ENCODE results near the gene C4BPA.

Gene C4BPA

DNA sequence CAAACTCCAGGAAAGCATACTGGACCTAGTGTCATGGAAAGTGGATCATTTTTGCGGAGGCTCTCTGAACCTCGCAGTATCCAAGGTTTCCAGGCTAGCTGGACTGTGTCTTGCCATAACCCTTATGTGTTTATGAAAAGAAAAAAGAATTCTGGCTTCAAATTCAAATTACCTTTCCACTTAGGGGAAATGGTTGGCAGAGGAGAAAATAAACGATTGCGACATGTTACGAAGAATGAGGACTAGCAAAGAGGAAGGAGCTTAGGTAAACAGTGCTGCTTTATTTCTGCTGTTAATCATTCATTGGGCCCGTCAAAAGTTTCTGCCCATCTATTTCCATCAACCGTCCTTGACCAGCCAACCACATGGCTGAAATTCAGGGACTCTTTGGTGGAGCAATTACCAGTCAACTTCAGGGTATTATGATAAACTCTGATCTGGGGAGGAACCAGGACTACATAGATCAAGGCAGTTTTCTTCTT, at the start of gene C4BPA:
Gene C4BPA, plus strand, starts transcription at position 342 of the 482 bp plus-strand sequence. CDS start 8,793 bp downstream, outside the sequence.
- no peak for DNase-seq

DNA sequence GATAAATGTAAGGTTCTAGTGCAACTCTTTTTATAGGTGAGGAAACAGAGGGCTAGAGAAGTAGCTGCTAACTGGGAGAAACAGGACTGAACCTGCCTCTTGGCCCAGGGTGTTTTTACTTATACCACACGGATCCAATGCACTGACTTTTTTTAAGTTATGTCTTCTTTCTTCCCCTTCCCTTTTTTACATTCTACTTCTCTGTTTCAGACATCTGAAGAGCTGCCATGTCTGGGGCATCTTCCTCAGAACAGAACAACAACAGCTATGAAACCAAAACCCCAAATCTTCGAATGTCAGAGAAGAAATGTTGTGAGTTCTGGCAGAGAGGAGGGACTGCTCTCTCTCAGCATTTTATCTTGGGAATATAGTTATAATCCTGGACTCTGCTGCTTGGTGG, 49.5 kb upstream of the C4BPA start:
- DNase-seq, result no peak

DNA sequence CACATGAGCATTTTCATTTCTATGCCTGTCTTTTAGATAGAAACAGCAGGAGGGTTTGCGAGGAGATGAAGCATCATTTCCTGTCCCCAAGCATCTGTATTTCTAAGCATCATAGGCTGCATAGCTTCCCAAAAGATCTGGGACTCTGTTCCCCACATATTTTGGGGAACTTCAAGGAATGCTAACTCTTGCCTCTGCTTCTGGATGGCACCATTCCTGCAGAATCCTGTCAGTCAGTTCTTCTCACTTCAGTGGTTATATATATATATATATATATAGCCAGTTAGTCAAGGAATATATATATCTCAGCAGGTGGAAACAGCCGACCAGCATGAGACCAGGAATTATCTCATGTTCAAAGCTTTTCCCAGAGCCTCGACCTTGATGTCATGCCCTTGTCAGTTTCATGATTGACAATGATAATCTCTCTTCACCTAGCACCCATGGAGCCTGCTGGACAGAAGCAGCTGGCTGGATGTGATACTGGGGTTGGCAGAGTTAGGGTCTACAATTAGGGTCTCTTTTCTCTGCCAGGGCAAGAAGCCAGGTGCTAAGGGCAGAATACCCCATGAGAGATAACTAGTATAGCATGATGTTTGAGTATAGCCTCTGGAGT, 48.5 kb upstream of the C4BPA start:
- no peak for DNase-seq

DNA sequence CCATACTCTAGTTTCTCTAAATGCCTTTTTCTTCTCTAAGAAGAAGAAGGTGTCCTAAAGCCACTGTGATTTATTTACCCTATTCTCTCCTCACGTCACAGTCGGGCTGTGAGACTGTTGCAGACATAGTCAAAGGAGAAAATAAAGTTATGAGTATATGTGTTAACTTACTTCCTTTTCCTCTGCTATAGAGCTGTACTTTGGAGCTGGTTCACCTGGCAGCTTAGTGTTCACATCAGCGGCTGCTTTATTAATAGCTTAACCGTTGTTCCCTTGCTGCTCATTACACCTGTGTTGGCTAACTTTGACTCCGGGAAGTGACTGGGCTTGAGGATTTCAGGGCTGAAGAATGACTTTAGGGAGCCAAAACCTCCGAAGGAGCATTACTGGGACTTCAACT, 47.4 kb upstream of the C4BPA start:
- no peak for DNase-seq

DNA sequence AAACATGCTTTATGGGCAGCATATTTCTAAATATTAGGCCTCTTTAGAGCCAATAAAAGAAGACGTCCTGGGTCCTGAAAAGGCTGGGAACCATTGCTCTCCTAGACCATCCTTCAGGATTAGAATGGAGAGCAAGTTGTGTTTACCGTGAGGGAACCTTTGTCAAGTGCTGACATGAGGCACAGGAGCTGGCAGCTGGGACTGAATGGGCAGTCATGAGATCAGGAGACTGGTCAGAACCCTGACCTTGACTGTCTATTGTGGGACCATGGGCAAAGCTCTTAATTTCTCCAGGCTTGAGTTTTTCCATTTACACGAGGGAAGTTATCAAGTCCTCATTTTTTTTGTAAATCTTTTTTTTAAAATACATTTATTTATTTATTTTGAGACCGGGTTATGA, 45.8 kb upstream of the C4BPA start:
- DNase-seq, result no peak

DNA sequence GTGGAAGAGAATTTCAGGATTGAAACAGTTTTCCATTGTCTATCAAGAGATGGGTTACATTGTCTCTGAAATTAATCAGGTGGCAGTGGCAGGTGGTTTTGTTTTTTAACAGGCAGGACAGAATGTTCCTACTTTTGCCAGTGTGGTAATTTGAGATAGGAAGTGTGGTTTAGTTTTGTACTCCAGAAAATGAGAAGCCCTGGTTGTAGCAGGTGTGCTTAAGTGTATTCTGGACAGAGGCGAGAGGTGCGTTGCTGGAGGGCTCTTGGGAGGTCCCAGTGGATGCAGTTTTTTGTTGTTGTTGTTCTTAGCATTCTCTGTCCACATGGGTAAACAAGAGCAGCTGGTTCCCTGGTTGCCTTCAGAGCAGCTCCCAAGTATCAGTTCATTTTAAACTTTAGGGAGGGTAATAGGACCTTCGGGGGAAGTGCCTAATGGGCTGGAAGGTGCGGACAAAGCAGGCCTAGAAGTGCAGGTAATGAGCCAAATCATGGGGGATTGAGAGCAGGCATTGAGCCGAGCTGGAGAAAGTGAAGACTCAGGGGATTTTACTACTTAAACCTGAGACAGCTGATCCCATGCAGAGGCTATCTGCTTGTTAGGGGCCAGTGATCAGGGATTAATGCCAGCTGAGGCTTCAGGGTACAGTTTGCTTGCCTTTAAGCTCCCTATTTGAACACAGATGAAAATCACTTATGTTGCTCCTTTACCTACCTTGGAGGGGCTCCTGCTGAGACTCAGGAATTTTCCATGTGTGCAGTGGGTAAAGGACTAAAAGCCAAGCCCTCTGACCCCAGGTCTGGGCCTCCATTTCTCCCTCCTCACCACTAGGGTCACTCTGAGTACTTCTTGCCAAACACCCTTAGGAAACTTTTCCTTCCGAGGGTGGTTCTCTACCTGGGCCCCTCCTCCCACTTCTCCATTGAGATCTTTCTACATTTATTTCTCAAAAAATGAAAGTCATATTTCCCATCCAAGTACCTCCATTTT, 44.9 kb upstream of the C4BPA start:
- no peak for DNase-seq

DNA sequence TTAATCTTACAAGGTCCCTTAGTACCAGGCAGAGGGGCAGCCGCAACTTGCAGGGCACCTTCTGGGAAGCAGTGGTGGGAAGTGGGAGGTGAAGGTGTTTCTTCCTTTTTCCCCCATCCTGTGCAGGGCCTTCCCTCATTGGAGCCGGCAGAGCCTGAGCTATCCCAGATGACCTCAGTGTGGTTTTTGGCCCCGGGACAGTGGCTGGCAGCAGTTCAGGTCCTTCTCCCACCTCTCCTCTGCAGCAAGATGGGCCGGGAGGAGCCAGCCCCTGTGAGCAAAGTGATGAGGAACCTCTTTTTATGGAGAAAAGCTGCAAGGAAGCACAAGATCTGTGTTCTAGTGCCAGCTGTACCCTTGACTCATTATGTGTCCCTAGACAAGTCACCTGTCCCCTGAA, 44.2 kb upstream of the C4BPA start:
- no peak for DNase-seq

DNA sequence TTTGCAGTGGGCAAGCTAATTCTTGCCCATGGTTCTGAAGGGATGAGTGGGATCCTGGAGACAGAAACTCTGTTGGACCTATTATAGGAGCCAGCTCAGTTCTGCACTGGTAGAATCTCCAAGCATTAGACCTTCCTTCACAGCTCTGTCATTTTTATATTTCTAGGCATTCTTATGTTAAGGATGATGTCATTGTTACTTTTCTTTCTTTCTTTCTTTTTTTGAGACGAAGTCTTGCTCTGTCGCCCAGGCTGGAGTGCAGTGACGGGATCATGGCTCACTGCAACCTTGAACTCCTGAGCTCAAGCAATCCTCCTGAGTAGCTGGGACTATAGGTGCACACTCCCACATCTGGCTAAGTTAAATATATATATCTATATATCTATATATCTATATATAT, 43.4 kb upstream of the C4BPA start:
- DNase-seq, result no peak

DNA sequence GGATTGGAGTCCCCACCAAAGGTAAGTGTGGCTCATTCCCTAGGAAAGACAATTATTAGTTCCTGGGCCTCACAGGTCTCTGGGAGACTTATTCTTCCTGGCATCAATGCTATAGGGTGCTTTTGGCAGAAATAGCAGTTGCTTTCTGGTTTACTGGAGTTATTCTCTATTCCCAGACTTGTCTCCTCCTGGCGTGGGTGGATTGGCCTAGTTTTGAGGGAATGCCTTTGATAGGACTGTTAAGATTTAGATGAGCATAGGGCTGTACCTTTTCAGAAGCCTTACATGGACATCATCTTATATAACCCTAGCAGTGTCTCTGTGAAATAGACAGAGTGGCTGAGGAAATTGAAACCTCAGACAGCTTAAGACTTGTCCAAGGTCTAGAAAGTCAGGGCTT, 42.0 kb upstream of the C4BPA start:
- no peak for DNase-seq

DNA sequence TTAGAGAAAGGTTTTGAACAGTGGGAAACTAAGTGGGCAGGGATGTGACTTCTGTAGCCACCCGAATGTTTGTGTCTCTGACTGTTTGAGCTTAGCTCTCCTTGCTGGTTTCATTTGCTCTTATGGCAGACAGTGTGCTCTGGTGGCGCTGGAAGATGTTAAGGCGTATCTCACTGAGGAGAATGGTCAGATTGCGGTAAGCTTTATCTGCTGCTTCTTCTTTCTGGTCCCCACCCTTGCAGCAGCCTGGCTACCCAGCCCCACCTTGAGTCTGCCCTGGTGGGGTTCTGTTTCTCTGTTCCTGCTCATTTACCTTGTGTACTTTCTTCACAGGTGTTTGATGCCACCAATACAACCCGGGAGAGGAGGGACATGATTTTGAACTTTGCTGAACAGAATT, 41.0 kb upstream of the C4BPA start:
- DNase-seq, result no peak

DNA sequence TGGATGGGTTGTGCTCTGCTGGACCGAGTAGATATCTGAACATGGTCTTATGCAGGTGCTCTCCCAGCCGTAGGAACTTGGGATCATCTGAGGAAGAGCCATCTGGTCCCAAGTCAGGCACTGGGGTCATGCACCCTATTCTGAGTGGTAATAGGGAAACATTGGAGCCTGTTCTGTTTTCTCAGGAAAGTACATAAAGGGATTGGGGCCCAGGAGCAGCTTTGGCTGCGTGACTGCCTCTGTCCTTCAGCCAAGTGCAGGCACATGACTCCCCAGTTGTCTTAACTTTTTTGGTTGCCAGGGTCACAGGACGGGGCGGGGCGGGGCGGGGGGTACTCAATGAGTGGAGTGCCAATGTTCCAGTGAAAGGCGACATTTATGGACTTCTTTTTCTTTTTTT, 39.5 kb upstream of the C4BPA start:
- DNase-seq, result no peak

DNA sequence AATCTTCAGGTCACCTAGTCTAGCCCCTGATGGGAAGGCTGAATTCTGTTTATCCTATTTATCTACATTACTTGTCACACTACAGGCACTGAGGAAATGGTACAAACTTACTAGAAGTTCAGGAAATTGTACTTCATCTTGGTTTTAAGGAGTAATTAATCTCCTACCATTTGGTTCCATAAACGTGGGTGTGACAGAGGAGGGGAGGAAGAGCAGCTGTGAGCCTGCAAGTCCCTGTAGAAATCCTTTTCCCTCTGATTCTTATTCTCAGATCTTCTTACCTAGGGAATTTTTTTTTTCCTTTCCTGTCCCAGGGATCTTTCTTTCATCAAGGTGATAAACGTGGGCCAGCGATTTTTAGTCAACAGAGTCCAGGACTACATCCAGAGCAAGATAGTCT, 36.8 kb upstream of the C4BPA start:
- no peak for DNase-seq

DNA sequence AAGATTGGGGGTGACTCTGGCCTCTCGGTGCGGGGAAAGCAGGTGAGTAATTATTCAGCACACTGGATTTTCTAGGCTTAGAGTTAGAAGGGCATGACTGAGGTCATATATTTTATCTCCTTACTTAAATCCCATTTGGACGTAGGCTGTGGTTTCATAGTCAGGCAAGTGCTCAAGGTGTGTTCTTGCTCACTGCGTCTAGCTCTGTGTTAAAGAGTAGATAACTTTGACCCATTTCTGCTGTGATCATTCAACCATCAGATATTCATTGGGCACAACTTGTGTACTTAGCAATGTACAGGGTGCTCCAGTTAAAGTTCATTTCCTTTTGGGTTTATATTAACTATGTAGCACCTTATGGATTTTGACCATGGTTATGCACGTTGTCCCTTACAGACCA, 36.4 kb upstream of the C4BPA start:
- DNase-seq, result no peak

DNA sequence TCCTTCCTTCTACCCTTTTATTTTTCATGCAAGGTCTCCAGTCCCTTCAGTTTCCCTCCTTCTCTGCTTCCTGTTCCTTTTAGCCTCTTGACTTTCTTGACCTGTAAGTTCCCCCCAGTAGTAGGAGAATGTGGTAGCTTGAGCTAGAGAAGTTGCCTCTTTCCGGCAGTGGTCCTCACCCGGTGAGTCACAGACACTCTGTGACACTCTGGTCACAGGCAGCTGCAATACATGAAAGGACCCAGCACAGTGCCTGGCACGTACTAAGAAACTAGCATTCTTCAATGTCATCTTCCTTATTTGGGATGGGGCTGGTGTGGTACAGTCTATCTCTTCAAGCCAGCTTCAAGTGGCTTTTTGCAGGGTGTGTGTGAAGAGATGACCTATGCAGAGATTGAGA, 35.0 kb upstream of the C4BPA start:
- no peak for DNase-seq

DNA sequence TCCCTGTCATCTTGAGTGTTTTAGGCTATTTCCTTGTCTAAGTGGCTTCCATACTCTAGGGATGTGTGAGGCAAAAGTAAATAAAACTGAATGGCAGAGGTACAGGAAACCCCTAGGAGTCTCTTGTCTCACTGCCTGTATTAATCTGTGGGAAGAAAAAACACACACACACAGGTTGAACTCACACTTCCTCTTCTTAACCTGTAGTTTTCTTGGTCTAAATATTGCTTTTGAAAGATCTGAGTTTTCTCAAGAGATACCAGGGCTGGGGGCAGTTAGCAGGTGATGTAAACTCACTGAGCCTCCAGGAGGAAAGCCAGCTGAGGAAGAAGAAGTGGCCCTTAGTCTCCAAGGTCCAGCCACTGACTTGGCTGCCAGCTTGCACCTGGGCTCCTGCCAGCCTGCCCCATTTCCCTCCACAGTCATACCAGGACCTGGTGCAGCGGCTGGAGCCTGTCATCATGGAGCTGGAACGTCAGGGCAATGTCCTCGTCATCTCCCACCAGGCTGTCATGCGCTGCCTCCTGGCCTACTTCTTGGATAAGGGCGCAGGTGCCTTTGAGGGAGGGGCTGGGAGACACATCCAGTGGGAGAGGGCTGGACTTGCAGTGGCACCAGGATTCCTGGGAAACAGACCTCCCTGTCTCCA, 34.1 kb upstream of the C4BPA start:
- no peak for DNase-seq

DNA sequence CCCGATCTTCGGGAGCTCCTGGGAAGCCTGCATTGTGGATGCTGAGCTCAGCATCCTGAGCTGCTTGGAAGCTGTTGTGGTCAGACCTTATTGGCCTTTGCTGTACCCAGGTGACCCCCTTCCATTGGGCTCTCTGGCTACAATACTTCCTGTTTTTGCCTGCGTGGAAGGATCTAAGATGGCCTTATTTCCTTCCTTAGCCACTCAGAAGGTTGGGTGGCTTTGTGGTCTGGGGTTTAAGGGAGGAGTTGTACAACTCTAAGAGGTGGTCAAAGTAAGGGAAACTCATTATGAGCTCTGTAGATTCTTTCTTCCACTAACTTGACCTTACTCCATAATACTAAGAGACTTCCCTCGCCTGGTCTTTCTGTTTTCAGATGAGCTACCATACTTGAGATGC, 33.2 kb upstream of the C4BPA start:
- no peak for DNase-seq

DNA sequence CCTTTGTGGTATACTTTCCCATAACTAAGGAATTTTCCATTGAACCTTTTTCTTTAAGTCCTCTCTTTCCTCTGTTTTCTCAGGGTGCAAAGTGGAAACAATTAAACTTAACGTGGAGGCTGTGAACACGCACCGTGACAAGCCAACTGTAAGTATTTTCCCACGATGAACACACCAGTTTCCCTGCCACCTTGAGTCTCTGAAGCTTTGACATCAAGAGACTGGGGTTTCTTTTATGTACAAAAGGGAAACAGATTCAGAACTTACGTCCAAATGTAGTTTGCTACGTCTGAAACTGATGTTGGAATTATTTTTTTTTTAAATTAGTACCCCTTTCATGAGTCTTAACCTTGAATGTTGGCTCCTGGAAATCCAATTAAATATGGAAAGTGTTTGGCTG, 32.6 kb upstream of the C4BPA start:
- DNase-seq, result no peak

DNA sequence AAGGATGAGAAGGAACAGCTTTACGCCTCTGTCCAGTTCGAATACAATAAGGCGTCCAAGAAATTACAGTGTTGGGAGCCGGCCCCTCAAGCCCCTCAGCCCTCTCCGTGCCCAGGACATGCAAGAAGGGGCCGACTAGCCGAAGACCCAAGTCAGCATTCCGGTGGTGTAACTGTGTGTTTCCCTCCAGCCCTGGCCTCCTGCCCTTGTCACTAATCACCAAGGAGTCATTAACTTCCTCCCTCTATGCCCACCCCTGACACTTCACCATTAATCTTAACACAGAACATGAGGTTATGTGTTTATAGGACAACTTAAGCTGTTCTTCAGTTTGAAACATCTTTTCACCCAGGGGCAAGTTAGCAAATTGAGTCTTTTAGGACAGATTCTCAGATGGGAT, 31.8 kb upstream of the C4BPA start:
- no peak for DNase-seq

DNA sequence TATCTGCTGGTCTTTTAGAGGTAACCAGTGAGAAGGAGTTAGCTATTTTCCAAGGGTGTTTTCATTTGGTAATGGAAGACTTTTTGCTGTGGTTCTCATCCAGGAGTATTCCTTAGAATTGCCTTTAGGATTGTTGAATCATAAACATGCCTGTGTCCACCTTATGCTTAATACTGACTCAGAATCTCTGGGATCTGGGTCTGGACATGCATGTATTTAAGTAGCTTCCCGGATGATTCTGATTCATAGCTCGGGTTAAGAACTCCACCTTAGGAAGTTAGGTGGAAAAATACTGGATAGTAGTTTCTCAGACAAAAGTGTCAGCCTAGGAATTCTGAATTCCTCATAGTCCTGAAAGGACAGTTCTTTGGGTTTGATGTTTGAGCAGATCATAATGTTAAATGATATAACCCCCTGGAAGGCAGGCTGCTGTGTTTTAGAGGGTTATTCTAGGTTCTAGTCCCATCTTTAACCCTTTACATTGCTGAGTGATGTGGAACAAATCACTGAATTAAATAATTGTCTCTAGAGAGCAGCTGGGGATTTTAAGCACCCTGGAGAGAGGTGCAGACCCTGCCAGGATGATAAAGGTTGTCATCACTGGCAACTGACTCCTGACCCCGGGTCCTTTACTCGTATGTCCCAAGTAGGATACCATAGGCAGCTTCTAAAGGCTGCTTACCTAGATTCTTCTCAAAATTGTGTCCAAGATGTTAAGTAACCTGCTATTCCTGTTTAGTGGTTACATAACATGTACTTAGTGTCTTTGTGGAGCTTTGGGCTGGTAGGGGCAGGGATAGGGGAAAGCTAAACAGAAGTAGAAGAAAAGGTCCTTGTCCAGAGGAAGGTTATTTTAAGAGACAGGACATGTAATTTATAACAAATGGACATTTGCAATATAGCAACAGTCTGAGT, 29.9 kb upstream of the C4BPA start:
- DNase-seq, result no peak

DNA sequence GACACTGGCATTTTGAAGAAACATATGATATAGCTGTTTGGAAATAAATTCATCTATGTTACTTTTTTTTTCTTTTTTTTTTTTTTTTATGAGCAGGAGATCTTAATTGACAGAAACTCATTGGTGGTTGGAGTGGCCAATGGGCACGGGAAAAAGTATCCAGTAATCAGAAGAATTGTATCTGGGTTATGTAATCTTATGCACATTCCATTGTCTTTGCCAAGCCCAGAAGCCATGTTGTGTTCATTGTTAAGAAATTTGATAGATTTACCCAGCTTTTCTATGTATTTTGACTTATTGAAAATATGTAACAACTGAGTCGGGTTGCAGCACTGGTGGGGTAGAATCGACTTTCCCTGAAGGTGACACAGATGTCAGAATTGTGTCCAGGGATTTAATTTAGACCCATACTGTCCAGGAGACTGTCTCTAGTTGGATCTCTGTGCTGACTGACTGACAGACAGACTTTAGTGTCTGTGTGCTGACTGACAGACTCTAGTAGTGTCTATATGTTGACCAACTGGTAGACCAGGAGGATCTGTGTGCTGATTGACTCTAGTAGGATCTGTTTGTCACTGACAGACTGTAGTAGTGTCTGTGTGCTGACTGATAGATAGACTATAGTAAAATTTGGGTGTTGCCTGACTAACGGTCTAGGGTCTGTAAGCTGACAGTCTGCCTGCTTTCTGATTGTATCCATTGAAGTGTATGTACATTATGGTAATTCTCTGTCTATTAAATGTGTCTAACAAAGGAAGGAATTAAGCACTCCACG, 27.7 kb upstream of the C4BPA start:
- no peak for DNase-seq

DNA sequence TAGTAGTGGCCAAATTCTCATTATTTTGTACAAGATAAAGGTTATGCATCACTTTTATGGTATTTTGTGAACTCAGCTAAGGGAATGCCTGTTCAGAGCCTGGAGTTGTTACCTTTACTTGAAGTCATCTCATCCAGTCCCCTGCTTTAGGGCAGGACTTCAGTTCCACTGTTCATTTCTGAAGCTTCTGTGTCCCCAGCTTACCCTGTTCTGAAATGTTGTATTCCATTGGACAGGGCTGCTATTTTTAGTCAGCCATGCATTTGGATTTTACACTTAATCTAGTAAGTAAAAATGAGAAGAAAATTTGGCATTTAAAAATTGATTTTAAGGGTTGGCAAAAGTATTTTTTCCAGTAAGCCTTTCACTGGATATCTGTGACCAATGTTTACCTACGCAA, 27.0 kb upstream of the C4BPA start:
- DNase-seq, result no peak

All from CD4-positive, alpha-beta T cell treated with Interleukin-4 for 4 hours (primary cell).